Fibroblast of peridontal ligament (primary cell): ENCODE data around the gene FNDC5.

Experiments used
- DNase-seq: peaks from one replicate; pipeline ENCODE4 v3.0.0-alpha.2; 2010; ENCODE audit errors: extremely low read depth

FNDC5 gene

GRCh38 chr1:32864375-32865019 lies 6.2 kb downstream of the FNDC5 start:
- no peak for DNase-seq

- DNase-seq, result no peak
These were observed 6.8 kb downstream of the FNDC5 start for GRCh38 chr1:32863881-32864245.

GRCh38 chr1:32863218-32863880 lies 7.4 kb downstream of the FNDC5 start:
- no peak for DNase-seq

- DNase-seq, result peak; percentile 66
These were observed 8.6 kb downstream of the FNDC5 start for GRCh38 chr1:32861904-32862695.

- DNase-seq, result no peak
These were observed 10.1 kb downstream of the FNDC5 start for GRCh38 chr1:32860566-32860965.

GRCh38 chr1:32859915-32860314 lies 10.8 kb downstream of the FNDC5 start:
- no peak for DNase-seq

GRCh38 chr1:32858791-32859190 lies 11.9 kb downstream of the FNDC5 start:
- no peak for DNase-seq

- no peak for DNase-seq
These were observed 12.6 kb downstream of the FNDC5 start for GRCh38 chr1:32858136-32858535.

GRCh38 chr1:32855861-32856617 lies 14.7 kb downstream of the FNDC5 start:
- no peak for DNase-seq

GRCh38 chr1:32848354-32849063 lies 22.2 kb downstream of the FNDC5 start:
- no peak for DNase-seq

- no peak for DNase-seq
These were observed 38.8 kb downstream of the FNDC5 start for GRCh38 chr1:32831878-32832277.

GRCh38 chr1:32830092-32830852 lies 40.4 kb downstream of the FNDC5 start:
- no peak for DNase-seq

- DNase-seq, result peak; percentile 54
These were observed 42.4 kb downstream of the FNDC5 start for GRCh38 chr1:32828341-32828740.

- no peak for DNase-seq
These were observed 45.5 kb downstream of the FNDC5 start for GRCh38 chr1:32825181-32825580.

- DNase-seq, result no peak
These were observed 51.7 kb downstream of the FNDC5 start for GRCh38 chr1:32818804-32819541.

- peak; percentile 33 for DNase-seq
These were observed 52.6 kb downstream of the FNDC5 start for GRCh38 chr1:32817815-32818786.

GRCh38 chr1:32817159-32817814 lies 53.4 kb downstream of the FNDC5 start, which contains the start of the genes S100PBP and YARS1:
S100PBP (plus strand) TSS chr1:32817653; CDS start chr1:32826100, 8,447 bp downstream.
YARS1 (minus strand) TSS chr1:32817358; CDS start chr1:32817244, 114 bp downstream.
- peak; percentile 96 for DNase-seq

- DNase-seq, result peak; percentile 45
These were observed 54.0 kb downstream of the FNDC5 start for GRCh38 chr1:32816676-32817158.
